Fibroblast of skin of abdomen (primary cell): ENCODE results near the gene ALDH1B1.

Source experiments
- DNase-seq: peaks from one replicate; pipeline ENCODE4 v3.0.0-alpha.2; 2013

The ALDH1B1 gene

GRCh38 chr9:38417003-38417945 lies 24.8 kb downstream of the ALDH1B1 start:
- no peak for DNase-seq

- DNase-seq = no peak
These were observed 25.9 kb downstream of the ALDH1B1 start for GRCh38 chr9:38418366-38418765.

- no peak for DNase-seq
These were observed 26.7 kb downstream of the ALDH1B1 start for GRCh38 chr9:38419181-38419580.

GRCh38 chr9:38421498-38422211 lies 29.2 kb downstream of the ALDH1B1 start:
- DNase-seq = no peak

- DNase-seq = no peak
These were observed 30.2 kb downstream of the ALDH1B1 start for GRCh38 chr9:38422555-38423260.

- no peak for DNase-seq
These were observed 30.9 kb downstream of the ALDH1B1 start for GRCh38 chr9:38423273-38423972.

GRCh38 chr9:38423973-38424843 lies 31.7 kb downstream of the ALDH1B1 start, which contains the start of gene IGFBPL1:
Gene IGFBPL1 (minus strand): TSS chr9:38424454. CDS start chr9:38424424, 30 bp downstream.
- DNase-seq = no peak

- no peak for DNase-seq
These were observed 32.4 kb downstream of the ALDH1B1 start for GRCh38 chr9:38424918-38425317.

GRCh38 chr9:38428062-38428461 lies 35.6 kb downstream of the ALDH1B1 start:
- no peak for DNase-seq

- DNase-seq = no peak
These were observed 38.6 kb downstream of the ALDH1B1 start for GRCh38 chr9:38431116-38431515.

GRCh38 chr9:38432922-38433510 lies 40.5 kb downstream of the ALDH1B1 start:
- DNase-seq = peak; percentile 39

GRCh38 chr9:38434365-38434764 lies 41.9 kb downstream of the ALDH1B1 start:
- DNase-seq = no peak

- DNase-seq = peak; percentile 24
These were observed 42.4 kb downstream of the ALDH1B1 start for GRCh38 chr9:38434853-38435252.

- peak; percentile 70 for DNase-seq
These were observed 43.0 kb downstream of the ALDH1B1 start for GRCh38 chr9:38435521-38435920.

GRCh38 chr9:38436708-38437107 lies 44.2 kb downstream of the ALDH1B1 start:
- no peak for DNase-seq

- DNase-seq = peak; percentile 69
These were observed 44.8 kb downstream of the ALDH1B1 start for GRCh38 chr9:38437193-38437823.

GRCh38 chr9:38439291-38439915 lies 46.9 kb downstream of the ALDH1B1 start:
- DNase-seq = no peak

- DNase-seq = no peak
These were observed 47.4 kb downstream of the ALDH1B1 start for GRCh38 chr9:38439916-38440301.

- DNase-seq = no peak
These were observed 48.0 kb downstream of the ALDH1B1 start for GRCh38 chr9:38440516-38440915.
